Chondrocyte (in vitro differentiated cells): ENCODE measurements around the gene CCDC106. TPM values are rescaled to one million over a fixed set of nuclear protein-coding genes. Genes with fewer than 3 reads are reported as not detected.

Experiments
- DNase-seq: peaks from one replicate; pipeline ENCODE4 v3.0.0; 2021; ENCODE audit warnings: mixed read lengths, low spot score
- H3K27ac Mint-ChIP-seq: one replicate; pipeline ENCODE4 v1.8.0; 2021; ENCODE audit warnings: mild to moderate bottlenecking, moderate library complexity, mixed read lengths; ENCODE audit not compliant: unreplicated experiment
- H3K27me3 Mint-ChIP-seq: 2 replicates; pipeline ENCODE4 v1.8.0; 2021; ENCODE audit warnings: low read depth, mixed read lengths
- H3K36me3 Mint-ChIP-seq: 2 replicates; pipeline ENCODE4 v1.8.0; 2021; ENCODE audit warnings: low read depth, mixed read lengths
- H3K4me1 Mint-ChIP-seq: 2 replicates; pipeline ENCODE4 v1.8.0; 2021; ENCODE audit warnings: low read depth, mild to moderate bottlenecking, mixed read lengths
- H3K4me3 Mint-ChIP-seq: one replicate; pipeline ENCODE4 v1.8.0; 2021; ENCODE audit warnings: mild to moderate bottlenecking, moderate library complexity, mixed read lengths; ENCODE audit not compliant: unreplicated experiment
- H3K9me3 Mint-ChIP-seq: 2 replicates; pipeline ENCODE4 v1.8.0; 2021; ENCODE audit warnings: low read depth, mixed read lengths
- total RNA-seq: library from RNA; stranded (reverse); gene quantifications from 3 replicates; pipeline ENCODE4 v1.2.1, GENCODE V29; 2021
- TF ChIP-seq, protein P1 (sequence below): fragments of 200-600 bp; sonication (generic); IDR thresholded peaks from 2 replicates; pipeline ENCODE4 v1.5.0; 2021; ENCODE audit warnings: antibody characterized with exemption, mild to moderate bottlenecking, moderate library complexity

CCDC106 gene
- total RNA-seq, 1 donor from 2014 or later = 20.9 TPM

GRCh38 chr19:55605207-55605636 is 42.8 kb upstream of the CCDC106 start:
- TF ChIP-seq, protein P1, sequence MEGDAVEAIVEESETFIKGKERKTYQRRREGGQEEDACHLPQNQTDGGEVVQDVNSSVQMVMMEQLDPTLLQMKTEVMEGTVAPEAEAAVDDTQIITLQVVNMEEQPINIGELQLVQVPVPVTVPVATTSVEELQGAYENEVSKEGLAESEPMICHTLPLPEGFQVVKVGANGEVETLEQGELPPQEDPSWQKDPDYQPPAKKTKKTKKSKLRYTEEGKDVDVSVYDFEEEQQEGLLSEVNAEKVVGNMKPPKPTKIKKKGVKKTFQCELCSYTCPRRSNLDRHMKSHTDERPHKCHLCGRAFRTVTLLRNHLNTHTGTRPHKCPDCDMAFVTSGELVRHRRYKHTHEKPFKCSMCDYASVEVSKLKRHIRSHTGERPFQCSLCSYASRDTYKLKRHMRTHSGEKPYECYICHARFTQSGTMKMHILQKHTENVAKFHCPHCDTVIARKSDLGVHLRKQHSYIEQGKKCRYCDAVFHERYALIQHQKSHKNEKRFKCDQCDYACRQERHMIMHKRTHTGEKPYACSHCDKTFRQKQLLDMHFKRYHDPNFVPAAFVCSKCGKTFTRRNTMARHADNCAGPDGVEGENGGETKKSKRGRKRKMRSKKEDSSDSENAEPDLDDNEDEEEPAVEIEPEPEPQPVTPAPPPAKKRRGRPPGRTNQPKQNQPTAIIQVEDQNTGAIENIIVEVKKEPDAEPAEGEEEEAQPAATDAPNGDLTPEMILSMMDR = no peak
- DNase-seq = peak; percentile 100
- H3K4me1 Mint-ChIP-seq = peaks cover 37% of the 10 kb centered on the region
- H3K4me3 Mint-ChIP-seq = peak overlapping the region; percentile 81
- no peaks in the 10 kb centered on the region for H3K27me3 Mint-ChIP-seq
- peaks cover 13% of the 10 kb centered on the region for H3K36me3 Mint-ChIP-seq
- H3K27ac Mint-ChIP-seq = peak overlapping the region; percentile 98
- peaks cover 5% of the 10 kb centered on the region for H3K9me3 Mint-ChIP-seq

DNA sequence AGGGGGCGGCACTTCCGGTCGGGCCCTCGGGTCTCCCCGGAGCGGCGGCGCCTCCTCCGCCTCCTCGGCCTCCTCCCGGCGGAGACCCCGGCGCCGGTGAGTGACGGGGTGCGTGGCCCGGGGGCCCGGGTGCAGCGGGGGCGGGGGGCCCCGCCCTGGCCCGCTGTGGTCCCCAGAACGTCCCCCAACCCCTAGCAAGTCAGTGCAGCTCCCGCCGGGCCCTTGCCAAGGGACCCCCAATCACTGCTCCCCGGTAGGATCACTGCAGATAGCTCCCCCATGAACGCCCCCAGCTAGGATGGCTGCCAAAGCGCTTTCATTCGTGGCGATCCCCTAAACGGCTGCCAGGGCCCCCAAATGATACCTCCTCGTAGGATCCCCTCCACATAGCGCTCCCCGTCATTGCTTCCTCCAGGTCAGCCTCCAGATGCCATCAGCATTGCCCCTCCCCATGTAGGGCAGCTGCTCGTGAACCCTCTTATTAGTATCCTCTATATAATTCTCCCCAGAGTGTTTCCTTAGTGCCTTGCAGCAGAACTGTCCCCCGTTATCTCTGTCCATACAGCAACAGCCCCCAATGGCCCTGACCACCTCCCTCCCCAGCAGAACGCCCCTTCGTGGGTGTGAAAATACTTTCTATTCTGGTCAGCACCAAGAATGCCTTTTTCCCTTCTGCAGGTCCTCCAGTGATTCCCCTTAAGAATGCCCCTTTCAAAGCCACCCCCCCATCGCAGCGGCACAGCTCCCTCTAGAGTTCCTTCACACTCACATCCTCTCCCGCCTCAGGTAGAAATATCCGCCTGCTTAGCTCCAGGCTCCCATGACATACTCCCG is 42.2 kb upstream of the CCDC106 start, which contains the start of gene ZNF865:
ZNF865 (plus strand) TSS at position 11 of the 834 bp plus-strand sequence. CDS start 7,972 bp downstream, outside the sequence.
- peaks cover 40% of the 10 kb centered on the region for H3K4me1 Mint-ChIP-seq
- H3K27ac Mint-ChIP-seq = peak within 1 kb of the TSS; percentile 98
- H3K27me3 Mint-ChIP-seq = no peaks in the 10 kb centered on the region
- TF ChIP-seq, protein P1 = peak; percentile 87
- H3K9me3 Mint-ChIP-seq = peaks cover 5% of the 10 kb centered on the region
- DNase-seq = no peak
- H3K4me3 Mint-ChIP-seq = peak within 1 kb of the TSS; percentile 88
- H3K36me3 Mint-ChIP-seq = peaks cover 13% of the 10 kb centered on the region

GRCh38 chr19:55606471-55606787 is 41.6 kb upstream of the CCDC106 start:
- TF ChIP-seq, protein P1 = peak; percentile 58
- Mint-ChIP-seq H3K27ac (peak overlapping the region; percentile 92), H3K9me3 (peaks cover 5% of the 10 kb centered on the region), H3K4me1 (peaks cover 39% of the 10 kb centered on the region), H3K27me3 (no peaks in the 10 kb centered on the region), H3K4me3 (peak overlapping the region; percentile 88), H3K36me3 (peaks cover 13% of the 10 kb centered on the region)
- no peak for DNase-seq

- Mint-ChIP-seq H3K4me1 (peaks cover 35% of the 10 kb centered on the region), H3K9me3 (peaks cover 5% of the 10 kb centered on the region), H3K27ac (peak overlapping the region; percentile 92), H3K36me3 (peaks cover 13% of the 10 kb centered on the region), H3K27me3 (no peaks in the 10 kb centered on the region), H3K4me3 (peak overlapping the region; percentile 88)
- no peak for DNase-seq
- TF ChIP-seq, protein P1 = no peak
Observed at GRCh38 chr19:55606817-55607216, 41.2 kb upstream of the CCDC106 start.

GRCh38 chr19:55609326-55609725 is 38.7 kb upstream of the CCDC106 start:
- peaks cover 35% of the 10 kb centered on the region for H3K4me1 Mint-ChIP-seq
- TF ChIP-seq, protein P1 = no peak
- no peak overlapping the region for H3K27ac Mint-ChIP-seq
- no peak overlapping the region for H3K4me3 Mint-ChIP-seq
- no peaks in the 10 kb centered on the region for H3K27me3 Mint-ChIP-seq
- DNase-seq = no peak
- peaks cover 13% of the 10 kb centered on the region for H3K36me3 Mint-ChIP-seq
- peaks cover 5% of the 10 kb centered on the region for H3K9me3 Mint-ChIP-seq
